GM19452 (cell line): Measurements from ENCODE around the gene TTLL12.

Source experiments
- ATAC-seq: cut with Tn5 transposase; IDR thresholded peaks from one replicate; pipeline ENCODE4 v1.9.1; 2021; ENCODE audit not compliant: unreplicated experiment

Gene TTLL12

GRCh38 chr22:43174941-43175531, 11.9 kb downstream of the TTLL12 start:
- ATAC-seq = no peak

DNA sequence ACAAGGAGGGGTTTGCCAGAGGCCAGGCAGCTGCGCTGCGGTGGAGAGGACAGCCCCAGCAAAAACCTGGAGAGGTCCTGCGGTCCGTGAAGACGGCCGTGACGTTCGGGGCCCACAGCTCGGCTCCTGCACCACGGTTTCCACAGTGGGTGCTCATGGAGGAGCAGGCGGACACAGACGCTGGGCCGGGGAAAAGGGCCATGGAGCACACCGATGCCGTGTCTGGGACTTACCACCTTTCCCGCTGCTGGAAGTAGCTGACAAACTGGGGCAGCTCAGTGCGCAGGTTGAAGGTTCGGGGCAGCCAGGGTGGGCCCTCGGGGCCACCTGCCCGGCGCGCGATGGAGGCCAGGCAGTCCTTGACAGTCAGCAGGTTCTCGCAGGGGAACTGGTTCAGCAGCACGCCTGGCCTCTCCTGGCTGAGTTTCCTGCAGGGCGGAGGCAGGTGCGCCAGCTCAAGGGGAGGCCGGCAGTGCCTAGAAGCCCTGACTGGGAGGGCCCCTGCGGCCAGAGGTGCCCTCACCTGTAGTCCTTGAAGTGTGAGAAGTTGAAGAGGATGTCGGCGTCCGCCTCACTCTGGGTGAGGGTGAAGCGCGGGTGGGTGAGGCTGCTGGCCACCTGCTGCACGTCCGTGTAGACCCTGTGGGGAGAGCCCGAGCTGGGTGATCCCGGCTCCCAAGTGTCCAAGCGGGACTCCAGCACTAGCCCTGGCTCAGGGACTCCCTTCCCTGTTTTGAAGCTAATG, 12.8 kb downstream of the TTLL12 start:
- ATAC-seq = no peak

DNA sequence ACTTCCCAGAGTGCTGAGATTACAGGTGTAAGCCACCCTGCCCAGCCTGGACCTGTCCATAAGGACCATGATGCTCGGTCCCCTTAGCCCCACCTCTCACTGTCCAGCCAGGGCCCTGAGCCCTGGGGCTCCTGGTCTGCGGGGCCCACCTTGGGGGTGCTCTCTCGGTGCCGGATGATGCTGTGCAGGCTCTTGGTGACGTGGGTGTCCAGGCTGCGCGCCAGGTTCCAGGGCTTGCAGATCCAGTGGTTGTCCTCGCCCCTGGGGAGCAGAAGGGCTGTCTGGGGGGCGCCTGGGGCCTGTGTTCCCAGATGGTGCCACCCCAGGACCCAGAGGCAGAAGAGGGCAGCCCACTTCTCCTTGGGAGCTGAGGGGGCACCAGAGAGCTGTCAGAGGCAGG, 13.4 kb downstream of the TTLL12 start:
- ATAC-seq = no peak

- no peak for ATAC-seq
Observed at GRCh38 chr22:43172191-43172590, 14.7 kb downstream of the TTLL12 start.

GRCh38 chr22:43171607-43172006, 15.3 kb downstream of the TTLL12 start:
- ATAC-seq = no peak

DNA sequence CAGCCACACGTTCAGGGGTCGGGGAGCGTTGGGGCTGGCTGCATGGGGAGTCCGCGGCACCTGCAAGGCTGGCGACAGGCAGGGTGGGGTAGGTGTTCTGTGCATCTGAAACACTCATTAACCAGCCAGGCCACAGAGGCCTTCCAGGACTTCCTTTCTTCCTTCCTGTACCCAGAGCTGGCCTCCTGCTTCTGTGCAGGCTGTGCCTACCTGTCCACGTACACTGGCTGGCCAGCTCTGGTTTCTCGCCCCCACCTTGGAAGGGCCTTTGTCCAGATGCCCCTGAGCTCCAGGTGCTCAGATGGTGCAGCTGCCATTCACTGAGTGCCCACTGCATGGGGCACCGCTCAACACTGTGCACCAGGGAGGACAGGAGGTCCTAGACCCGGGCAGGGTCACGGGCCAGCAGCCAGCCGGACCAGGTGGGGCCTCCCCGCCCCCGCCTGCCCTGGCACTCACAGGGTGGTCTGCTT, 15.9 kb downstream of the TTLL12 start:
- ATAC-seq = no peak

GRCh38 chr22:43170131-43170480, 16.8 kb downstream of the TTLL12 start:
- ATAC-seq = no peak

GRCh38 chr22:43169310-43170130, 17.4 kb downstream of the TTLL12 start:
- no peak for ATAC-seq

GRCh38 chr22:43168471-43169309, 18.2 kb downstream of the TTLL12 start:
- ATAC-seq = no peak

DNA sequence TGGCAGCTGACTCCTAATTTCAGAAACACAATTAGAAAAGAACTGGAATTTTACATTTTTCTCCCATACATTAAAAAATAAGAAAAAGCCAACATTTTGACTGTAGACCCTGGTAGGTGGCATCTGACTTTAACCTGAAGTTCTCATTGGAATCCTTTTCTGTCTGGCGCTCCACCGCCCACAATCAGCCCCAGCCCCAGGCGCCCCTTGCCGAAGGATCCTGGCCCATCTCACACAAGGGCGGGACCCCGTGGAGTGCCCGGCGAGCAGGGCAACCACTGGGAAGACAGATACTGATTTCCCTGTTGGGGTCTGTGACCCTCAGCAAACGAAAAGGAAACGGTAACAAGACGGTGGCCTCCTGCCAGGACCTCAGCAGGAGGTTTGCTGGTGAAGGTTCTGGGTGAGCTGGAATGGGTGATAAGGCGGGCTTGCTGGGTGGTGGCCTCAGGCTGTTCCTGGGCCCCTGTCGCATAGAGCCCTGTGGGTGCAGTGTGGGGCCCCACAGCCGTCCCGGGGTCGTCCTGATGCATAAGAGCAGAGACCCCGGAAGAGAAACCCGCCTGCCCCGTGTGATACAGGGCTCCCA, 19.8 kb downstream of the TTLL12 start:
- no peak for ATAC-seq

GRCh38 chr22:43166132-43166930, 20.6 kb downstream of the TTLL12 start:
- no peak for ATAC-seq

DNA sequence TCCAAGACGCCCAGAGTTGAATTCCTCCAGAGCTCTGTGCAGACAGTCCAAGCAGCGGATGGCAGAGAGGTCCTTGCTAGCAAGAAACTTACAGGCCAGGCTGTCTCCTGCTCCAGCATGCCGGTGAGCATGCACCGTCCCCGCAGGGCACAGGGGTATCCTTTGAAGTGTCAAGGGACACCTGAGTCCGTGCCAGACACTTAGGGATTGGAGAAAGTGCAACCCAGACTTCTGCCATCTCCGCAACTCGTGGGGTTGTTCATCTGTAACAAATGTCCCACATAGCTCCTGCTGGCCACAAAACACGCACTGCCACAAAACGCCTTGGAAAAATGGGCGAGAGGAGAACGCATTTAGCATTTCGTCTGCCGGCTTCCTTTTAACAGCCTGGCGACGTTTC, 22.3 kb downstream of the TTLL12 start:
- no peak for ATAC-seq

DNA sequence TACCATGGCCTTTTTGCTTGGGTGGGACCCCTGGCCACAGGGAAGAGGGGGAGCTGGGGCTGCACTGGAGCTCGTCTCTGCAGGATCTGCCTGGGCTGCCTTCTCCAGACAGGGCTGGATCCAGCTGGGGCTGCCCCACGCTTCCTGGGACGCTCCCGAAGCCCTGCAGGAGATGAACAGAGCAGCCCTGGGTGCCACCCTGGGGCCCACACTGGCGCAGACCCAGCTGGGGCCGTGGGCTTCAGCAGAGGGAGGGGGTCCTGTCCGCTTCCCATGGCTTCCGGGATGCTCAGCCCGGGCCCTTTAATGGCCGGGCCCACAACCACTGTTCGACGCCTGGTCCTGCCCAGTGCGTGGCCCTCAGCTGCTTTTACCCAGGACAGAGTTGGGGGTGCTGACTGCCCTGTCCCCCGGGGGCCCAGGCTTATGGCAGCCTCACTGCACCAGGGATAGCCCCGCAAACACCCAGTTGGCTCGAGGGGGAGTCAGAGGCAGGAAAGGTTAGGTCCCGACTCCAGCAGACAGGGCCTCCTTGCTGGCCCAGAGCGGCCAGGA, 23.6 kb downstream of the TTLL12 start:
- no peak for ATAC-seq

- ATAC-seq = no peak
Observed at GRCh38 chr22:43162412-43163150, 24.4 kb downstream of the TTLL12 start.

DNA sequence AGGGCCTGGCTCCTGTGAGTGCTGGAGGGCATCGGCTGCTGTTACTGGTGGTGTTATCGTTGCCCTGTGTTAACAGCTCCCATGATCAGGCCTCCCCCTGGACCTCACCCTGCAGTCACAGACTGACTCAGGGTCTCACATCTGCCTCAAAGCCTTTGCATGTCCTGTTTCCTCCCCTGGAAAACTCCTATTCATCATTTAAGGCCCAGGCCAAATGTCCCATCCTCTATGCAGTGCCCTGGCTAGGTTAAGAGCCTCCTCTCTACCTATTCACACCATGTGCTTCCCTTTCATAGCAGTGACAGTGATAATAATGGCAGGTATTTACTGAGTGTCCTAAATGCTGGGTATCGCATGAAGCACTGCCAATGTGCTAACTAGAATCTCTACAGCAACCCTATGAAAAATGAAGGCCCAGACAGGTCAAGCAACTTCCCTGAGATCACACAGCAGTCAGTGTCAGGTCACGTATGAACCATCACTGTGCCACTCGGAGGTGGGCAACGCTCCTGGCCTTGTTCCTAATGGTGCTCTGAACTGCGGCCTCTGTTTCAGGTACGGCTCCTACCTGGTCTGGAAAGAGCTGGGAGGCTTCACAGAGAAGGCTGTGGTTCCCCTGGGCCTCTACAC, 26.3 kb downstream of the TTLL12 start:
- ATAC-seq = no peak

GRCh38 chr22:43159484-43160178, 27.3 kb downstream of the TTLL12 start:
- no peak for ATAC-seq

DNA sequence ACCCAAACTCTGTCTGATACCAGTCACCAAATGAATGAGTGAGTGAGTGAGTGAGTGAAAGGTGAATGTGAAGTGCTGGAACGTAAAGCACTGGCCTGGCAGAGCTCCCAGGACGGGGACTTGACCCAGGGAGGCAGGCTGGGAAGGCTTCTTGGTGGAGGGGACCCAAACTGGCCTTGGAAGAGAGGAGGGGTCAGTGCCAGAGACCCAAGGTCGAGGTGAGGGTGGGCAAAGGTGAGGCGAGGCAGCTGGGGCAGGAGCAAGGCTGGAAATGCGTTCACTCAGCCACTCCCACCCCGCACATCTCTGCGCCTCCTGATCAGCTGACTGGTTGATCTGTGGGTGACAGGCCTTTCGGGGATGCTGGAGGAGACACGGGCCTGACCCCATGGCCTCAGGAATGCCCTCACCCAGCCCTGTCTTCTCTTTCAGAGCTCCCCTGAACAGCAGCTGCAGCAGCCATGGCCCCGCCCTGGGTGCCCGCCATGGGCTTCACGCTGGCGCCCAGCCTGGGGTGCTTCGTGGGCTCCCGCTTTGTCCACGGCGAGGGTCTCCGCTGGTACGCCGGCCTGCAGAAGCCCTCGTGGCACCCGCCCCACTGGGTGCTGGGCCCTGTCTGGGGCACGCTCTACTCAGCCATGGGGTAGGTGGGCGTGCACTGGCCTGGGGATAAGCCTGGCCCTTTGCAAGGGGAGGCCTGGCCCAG, 28.0 kb downstream of the TTLL12 start:
- no peak for ATAC-seq
